K562 (cell line): ENCODE measurements around the gene EPB41L4B.

Experiments used
- ATF7 ChIP-seq: fragments of 450-650 bp; IDR thresholded peaks from 2 replicates; pipeline ENCODE4 v1.7.1; 2014; ENCODE audit warnings: mild to moderate bottlenecking, moderate library complexity
- EZH2 ChIP-seq: IDR thresholded peaks from 2 replicates; pipeline ENCODE4 v1.6.1; 2012; ENCODE audit warnings: low read depth, mild to moderate bottlenecking, inconsistent platforms, low read length, borderline replicate concordance
- KAT2B ChIP-seq: IDR thresholded peaks from one replicate; pipeline ENCODE4 v1.6.1; 2012; ENCODE audit warnings: low read depth, mild to moderate bottlenecking, control low read depth, inconsistent platforms, low read length, moderate library complexity
- KLF6 ChIP-seq: fragments of 250-450 bp; sonication (Bioruptor Pico); IDR thresholded peaks from 2 replicates; pipeline ENCODE4 v1.4.0; 2020; ENCODE audit warnings: mild to moderate bottlenecking, moderate library complexity, borderline replicate concordance
- NFYB ChIP-seq: IDR thresholded peaks from 2 replicates; pipeline ENCODE4 v1.6.1; 2011; ENCODE audit warnings: mild to moderate bottlenecking, moderate library complexity; ENCODE audit not compliant: insufficient read length; ENCODE audit errors: extremely low read depth
- POLR2A ChIP-seq: fragments of 450-650 bp; conservative IDR thresholded peaks from 2 replicates; pipeline ENCODE4 v1.6.1; 2016
- TAF7 ChIP-seq: fragments of 450-650 bp; IDR thresholded peaks from 2 replicates; pipeline ENCODE4 v1.6.1; 2016; ENCODE audit warnings: missing genetic modification characterization, missing compliant biosample characterization
- YY1 ChIP-seq, 3 experiments: IDR thresholded peaks; 2 replicates each; pipeline ENCODE4 v1.6.1; 2011; ENCODE audit warnings: low read length in 2 of 3, mild to moderate bottlenecking in 2 of 3, moderate library complexity in 2 of 3, borderline replicate concordance in 1 of 3, control low read depth in 1 of 3, low read depth in 1 of 3; ENCODE audit not compliant: insufficient read depth in 3 of 3, insufficient replicate concordance in 2 of 3, control insufficient read depth in 1 of 3, insufficient read length in 1 of 3; ENCODE audit errors: extremely low read depth in 1 of 3
- TF ChIP-seq, protein P1 (sequence below): fragments of 450-650 bp; IDR thresholded peaks from 2 replicates; pipeline ENCODE4 v1.6.1; 2017; ENCODE audit warnings: antibody characterized with exemption
- TF ChIP-seq, protein P2 (sequence below): sonication (generic); formaldehyde crosslinking; IDR thresholded peaks from 2 replicates; pipeline ENCODE4 v1.8.1; 2023; ENCODE audit warnings: missing genetic modification reagents, mild to moderate bottlenecking, borderline replicate concordance
- TF ChIP-seq, protein P3 (sequence below): fragments of 450-650 bp; conservative IDR thresholded peaks from 2 replicates; pipeline ENCODE4 v1.6.1; 2016; ENCODE audit warnings: missing genetic modification characterization, low read depth, mild to moderate bottlenecking, missing compliant biosample characterization, moderate library complexity
- TF ChIP-seq, protein P4 (sequence below): fragments of 200-800 bp; sonication (Bioruptor generic); IDR thresholded peaks from 2 replicates; pipeline ENCODE4 v1.6.1; 2016; ENCODE audit warnings: missing genetic modification characterization, missing compliant biosample characterization

DNA sequence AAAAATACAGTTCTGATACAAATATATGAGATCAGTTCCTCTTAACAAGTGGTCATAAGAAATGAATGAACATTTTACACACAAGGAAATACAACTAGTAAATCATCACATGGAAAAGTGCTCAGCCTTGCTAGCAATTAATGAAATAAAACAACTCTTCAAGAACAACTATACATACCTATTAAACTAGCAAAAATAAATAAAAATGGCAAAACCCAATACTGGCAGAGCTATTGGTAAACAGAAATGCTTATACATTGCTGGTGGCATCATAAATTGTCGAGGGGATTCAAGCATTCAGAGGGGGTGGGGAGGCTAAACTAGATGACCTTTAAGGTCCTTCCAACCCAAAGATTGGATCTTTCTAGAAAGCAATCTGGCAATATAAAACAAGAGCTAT lies 147.9 kb downstream of the EPB41L4B start:
- TF ChIP-seq, protein P1, sequence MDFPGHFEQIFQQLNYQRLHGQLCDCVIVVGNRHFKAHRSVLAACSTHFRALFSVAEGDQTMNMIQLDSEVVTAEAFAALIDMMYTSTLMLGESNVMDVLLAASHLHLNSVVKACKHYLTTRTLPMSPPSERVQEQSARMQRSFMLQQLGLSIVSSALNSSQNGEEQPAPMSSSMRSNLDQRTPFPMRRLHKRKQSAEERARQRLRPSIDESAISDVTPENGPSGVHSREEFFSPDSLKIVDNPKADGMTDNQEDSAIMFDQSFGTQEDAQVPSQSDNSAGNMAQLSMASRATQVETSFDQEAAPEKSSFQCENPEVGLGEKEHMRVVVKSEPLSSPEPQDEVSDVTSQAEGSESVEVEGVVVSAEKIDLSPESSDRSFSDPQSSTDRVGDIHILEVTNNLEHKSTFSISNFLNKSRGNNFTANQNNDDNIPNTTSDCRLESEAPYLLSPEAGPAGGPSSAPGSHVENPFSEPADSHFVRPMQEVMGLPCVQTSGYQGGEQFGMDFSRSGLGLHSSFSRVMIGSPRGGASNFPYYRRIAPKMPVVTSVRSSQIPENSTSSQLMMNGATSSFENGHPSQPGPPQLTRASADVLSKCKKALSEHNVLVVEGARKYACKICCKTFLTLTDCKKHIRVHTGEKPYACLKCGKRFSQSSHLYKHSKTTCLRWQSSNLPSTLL: no peak
- no peak for TF ChIP-seq EZH2
- TF ChIP-seq ATF7: no peak
- TF ChIP-seq KLF6 (CRISPR knock-in tag): no peak
- no peak for TF ChIP-seq YY1 (IDR thresholded peaks at IDR 0.05; ENCODE audit: borderline replicate concordance in 1 of 3, control insufficient read depth in 1 of 3, extremely low read depth in 1 of 3, insufficient read depth in 3 of 3, insufficient read length in 1 of 3, insufficient replicate concordance in 2 of 3, low read depth in 1 of 3, low read length in 2 of 3)
- TF ChIP-seq, protein P2, sequence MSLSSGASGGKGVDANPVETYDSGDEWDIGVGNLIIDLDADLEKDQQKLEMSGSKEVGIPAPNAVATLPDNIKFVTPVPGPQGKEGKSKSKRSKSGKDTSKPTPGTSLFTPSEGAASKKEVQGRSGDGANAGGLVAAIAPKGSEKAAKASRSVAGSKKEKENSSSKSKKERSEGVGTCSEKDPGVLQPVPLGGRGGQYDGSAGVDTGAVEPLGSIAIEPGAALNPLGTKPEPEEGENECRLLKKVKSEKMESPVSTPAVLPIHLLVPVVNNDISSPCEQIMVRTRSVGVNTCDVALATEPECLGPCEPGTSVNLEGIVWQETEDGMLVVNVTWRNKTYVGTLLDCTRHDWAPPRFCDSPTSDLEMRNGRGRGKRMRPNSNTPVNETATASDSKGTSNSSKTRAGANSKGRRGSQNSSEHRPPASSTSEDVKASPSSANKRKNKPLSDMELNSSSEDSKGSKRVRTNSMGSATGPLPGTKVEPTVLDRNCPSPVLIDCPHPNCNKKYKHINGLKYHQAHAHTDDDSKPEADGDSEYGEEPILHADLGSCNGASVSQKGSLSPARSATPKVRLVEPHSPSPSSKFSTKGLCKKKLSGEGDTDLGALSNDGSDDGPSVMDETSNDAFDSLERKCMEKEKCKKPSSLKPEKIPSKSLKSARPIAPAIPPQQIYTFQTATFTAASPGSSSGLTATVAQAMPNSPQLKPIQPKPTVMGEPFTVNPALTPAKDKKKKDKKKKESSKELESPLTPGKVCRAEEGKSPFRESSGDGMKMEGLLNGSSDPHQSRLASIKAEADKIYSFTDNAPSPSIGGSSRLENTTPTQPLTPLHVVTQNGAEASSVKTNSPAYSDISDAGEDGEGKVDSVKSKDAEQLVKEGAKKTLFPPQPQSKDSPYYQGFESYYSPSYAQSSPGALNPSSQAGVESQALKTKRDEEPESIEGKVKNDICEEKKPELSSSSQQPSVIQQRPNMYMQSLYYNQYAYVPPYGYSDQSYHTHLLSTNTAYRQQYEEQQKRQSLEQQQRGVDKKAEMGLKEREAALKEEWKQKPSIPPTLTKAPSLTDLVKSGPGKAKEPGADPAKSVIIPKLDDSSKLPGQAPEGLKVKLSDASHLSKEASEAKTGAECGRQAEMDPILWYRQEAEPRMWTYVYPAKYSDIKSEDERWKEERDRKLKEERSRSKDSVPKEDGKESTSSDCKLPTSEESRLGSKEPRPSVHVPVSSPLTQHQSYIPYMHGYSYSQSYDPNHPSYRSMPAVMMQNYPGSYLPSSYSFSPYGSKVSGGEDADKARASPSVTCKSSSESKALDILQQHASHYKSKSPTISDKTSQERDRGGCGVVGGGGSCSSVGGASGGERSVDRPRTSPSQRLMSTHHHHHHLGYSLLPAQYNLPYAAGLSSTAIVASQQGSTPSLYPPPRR (CRISPR knock-in tag): no peak
- TF ChIP-seq KAT2B: no peak
- no peak for TF ChIP-seq NFYB
- no peak for TF ChIP-seq TAF7
- TF ChIP-seq, protein P3, sequence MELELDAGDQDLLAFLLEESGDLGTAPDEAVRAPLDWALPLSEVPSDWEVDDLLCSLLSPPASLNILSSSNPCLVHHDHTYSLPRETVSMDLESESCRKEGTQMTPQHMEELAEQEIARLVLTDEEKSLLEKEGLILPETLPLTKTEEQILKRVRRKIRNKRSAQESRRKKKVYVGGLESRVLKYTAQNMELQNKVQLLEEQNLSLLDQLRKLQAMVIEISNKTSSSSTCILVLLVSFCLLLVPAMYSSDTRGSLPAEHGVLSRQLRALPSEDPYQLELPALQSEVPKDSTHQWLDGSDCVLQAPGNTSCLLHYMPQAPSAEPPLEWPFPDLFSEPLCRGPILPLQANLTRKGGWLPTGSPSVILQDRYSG (tag): no peak
- TF ChIP-seq, protein P4, sequence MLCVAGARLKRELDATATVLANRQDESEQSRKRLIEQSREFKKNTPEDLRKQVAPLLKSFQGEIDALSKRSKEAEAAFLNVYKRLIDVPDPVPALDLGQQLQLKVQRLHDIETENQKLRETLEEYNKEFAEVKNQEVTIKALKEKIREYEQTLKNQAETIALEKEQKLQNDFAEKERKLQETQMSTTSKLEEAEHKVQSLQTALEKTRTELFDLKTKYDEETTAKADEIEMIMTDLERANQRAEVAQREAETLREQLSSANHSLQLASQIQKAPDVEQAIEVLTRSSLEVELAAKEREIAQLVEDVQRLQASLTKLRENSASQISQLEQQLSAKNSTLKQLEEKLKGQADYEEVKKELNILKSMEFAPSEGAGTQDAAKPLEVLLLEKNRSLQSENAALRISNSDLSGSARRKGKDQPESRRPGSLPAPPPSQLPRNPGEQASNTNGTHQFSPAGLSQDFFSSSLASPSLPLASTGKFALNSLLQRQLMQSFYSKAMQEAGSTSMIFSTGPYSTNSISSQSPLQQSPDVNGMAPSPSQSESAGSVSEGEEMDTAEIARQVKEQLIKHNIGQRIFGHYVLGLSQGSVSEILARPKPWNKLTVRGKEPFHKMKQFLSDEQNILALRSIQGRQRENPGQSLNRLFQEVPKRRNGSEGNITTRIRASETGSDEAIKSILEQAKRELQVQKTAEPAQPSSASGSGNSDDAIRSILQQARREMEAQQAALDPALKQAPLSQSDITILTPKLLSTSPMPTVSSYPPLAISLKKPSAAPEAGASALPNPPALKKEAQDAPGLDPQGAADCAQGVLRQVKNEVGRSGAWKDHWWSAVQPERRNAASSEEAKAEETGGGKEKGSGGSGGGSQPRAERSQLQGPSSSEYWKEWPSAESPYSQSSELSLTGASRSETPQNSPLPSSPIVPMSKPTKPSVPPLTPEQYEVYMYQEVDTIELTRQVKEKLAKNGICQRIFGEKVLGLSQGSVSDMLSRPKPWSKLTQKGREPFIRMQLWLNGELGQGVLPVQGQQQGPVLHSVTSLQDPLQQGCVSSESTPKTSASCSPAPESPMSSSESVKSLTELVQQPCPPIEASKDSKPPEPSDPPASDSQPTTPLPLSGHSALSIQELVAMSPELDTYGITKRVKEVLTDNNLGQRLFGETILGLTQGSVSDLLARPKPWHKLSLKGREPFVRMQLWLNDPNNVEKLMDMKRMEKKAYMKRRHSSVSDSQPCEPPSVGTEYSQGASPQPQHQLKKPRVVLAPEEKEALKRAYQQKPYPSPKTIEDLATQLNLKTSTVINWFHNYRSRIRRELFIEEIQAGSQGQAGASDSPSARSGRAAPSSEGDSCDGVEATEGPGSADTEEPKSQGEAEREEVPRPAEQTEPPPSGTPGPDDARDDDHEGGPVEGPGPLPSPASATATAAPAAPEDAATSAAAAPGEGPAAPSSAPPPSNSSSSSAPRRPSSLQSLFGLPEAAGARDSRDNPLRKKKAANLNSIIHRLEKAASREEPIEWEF: no peak
- no peak for TF ChIP-seq POLR2A
